GM12801 (cell line): Measurements from ENCODE around the gene CBFA2T2.

Source experiments
- TF ChIP-seq, protein P1 (sequence below): IDR thresholded peaks from one replicate; pipeline ENCODE4 v1.5.1; 2011; ENCODE audit warnings: control low read depth; ENCODE audit not compliant: insufficient read length; ENCODE audit errors: extremely low read depth

CBFA2T2 gene

DNA sequence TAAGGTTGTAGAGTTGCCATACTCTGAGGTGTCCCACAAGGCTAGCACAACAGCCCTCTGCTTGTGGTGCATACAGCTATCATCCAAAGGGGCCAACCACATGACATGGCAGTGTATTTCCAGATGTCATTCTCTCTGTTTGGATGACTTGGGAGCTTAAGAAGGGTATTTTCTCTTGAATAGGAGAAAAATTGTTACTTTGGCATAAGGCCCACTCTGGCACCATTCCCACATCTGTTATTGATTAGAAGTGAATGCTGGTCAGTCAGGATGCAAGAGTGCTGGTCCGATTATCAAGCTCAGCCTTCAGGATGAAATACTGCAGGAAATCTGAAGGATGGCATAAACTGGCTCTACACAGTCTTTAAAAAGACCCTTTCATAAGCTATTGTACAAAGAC, 88.6 kb downstream of the CBFA2T2 start:
- TF ChIP-seq, protein P1, sequence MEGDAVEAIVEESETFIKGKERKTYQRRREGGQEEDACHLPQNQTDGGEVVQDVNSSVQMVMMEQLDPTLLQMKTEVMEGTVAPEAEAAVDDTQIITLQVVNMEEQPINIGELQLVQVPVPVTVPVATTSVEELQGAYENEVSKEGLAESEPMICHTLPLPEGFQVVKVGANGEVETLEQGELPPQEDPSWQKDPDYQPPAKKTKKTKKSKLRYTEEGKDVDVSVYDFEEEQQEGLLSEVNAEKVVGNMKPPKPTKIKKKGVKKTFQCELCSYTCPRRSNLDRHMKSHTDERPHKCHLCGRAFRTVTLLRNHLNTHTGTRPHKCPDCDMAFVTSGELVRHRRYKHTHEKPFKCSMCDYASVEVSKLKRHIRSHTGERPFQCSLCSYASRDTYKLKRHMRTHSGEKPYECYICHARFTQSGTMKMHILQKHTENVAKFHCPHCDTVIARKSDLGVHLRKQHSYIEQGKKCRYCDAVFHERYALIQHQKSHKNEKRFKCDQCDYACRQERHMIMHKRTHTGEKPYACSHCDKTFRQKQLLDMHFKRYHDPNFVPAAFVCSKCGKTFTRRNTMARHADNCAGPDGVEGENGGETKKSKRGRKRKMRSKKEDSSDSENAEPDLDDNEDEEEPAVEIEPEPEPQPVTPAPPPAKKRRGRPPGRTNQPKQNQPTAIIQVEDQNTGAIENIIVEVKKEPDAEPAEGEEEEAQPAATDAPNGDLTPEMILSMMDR: no peak

DNA sequence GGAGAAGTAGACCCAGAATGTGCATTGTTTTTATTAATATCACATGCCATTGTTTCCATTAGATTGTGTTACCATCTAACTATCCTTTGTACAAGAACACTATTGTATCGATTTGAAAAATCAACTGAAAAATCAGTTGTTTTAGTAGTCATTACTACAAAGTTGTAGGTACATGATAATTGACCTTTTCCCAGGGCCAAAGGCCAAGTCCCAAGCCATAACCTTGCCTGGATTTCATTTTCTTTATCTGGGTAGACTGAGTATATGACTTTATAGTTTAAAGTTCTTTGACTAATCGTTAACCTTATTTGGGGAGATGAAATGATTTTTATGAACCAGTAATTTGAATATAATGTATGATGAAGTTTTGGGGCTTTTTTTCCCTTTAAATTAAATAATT, 93.2 kb downstream of the CBFA2T2 start:
- TF ChIP-seq, protein P1: no peak

DNA sequence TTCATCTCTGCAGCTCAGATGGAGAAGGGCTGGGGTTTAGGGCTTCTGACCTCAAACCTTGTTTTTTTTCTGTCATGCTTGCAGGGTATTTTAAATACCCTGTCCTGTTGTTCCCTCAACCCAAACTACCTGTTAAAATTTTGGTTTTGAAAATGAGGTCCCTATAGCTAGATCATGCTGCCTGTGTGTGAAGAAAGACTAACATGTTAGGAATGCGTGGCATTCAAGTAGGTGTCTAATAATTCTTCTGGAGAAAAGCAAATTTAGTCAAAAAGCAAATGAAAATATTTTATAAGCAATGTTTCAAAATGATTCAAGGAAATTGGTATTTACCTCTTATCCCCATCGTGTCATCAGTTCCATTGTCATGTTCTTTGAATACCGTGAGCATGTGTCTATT, 95.1 kb downstream of the CBFA2T2 start:
- TF ChIP-seq, protein P1: no peak

DNA sequence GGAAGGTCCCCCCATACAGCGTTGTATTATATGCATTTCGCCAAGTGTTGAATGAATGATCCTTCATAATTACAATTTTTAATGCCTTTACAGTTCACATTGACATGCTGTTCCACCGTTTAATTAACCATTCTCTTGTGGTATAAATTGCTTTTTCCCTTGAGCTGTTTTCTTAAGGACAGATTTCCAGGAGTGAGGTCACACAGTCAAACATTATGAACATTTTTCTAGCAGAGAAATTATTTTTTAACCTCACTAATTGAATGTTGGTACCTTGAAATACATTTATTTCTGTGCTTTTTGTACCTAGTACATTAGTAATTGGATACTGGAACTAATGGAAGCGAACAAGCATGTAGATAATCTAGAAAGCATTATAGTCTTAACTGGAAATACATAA, 95.5 kb downstream of the CBFA2T2 start:
- TF ChIP-seq, protein P1: no peak

DNA sequence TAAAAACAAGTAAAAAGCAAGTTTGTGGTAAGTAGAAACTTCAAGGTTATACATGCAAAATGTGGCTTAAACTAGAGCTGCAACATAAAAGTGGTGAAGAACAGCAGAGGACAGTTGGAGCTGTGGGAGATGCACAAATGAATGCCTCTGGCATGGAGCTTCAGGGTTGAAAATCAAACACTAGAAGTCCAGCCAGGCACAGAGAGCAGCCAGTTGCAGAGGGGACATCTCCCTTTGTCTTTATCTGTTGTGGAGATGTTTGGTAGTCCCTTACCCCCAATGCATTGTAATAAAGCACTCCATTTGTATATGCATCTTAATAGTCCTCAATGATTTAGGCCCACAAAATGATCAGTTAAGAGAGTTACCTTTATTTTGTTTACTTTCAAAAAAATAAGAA, 99.2 kb downstream of the CBFA2T2 start:
- TF ChIP-seq, protein P1: no peak

DNA sequence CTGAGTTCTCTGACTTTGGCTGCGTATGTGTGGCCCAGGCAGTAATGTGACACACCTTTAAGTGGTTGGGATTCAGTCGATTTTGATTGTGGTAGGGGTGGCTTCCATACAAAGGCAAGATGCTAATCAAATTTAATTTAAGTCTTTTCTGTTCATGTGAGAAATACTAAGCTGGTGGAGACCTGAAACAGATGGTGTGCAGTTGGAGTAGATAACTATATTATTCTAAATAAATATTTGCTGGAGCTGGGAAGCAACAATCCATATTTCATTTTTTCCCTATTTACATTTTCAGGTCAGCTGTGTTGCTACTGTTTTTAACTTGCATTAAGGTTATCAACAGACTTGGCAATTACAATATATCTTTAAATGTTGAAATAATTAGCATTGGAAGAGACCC, 104.8 kb downstream of the CBFA2T2 start:
- TF ChIP-seq, protein P1: no peak

DNA sequence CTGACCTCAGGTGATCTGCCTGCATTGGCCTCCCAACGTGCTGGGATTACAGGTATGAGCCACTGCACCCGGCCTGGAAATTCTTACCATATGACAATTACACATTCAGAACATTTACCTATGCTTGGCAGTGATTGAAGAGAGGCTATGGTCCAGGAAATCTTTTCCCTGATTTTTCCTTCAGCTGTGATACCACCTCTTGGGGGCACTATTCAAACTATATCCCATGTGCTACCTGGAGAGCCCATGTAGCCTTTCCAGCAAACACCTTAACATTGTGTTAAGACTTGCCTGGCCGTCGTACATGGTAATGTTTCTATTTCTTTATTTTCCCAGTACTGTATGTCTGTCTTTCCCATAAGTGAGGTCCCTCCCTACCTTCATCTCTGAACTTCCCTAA, 110.5 kb downstream of the CBFA2T2 start:
- TF ChIP-seq, protein P1: no peak

DNA sequence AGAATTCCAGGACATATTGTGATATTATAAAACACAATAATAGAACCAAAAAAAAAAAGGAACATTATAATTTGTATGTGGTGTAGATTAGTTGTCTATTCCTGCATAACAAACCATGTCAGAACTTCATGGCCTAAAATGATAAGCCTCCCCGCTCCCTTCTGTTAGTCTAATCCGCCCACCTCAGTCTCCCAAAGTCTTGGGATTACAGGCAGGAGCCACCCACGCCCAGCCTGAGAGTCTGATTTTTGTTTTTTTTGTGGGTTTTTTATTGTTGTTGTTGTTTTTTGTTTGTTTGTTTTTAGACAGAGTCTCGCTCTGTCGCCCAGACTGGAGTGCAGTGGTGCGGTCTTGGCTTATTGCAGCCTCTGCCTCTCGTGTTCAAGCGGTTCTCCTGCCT, 111.1 kb downstream of the CBFA2T2 start:
- TF ChIP-seq, protein P1: no peak
